ENCODE results near the gene NPFFR1.

DNA sequence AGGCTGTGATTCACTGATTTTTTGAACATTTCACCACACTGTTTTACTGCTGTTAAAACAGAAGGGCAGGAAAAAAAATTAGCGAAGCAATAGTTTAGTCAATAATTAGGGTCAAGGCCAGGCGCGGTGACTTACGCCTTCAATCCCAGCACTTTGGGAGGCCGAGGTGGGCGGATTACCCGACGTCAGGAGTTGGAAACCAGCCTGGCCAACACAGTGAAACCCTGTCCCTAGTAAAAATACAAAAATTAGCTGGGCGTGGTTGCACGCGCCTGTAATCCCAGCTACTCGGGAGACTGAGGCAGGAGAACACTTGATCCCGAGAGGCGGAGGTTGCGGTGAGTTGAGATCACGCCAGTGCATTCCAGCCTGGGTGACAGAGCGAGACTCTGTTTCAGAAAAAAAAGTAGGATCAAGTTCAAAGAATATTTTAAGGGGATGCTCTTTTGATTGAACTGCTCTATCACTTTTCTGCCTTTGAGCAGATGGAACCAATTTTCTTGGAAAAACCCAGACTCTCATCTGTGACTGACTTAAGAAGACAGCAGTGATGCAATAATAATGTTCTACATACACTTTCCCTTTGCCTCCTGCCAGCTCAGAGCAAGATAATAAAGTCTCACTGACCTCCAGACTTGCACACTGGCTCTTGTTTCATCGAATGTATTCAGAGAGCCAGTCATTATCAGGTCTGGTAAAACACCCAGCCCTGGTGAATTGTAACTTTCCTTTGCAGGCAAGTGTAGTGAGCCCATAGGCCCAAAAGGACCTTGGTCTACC, 48.9 kb downstream of the NPFFR1 start:
- TF ChIP-seq YY1 (IDR thresholded peaks at IDR 0.05; ENCODE audit: low read depth, low read length) (no peak), RCOR1 (conservative IDR thresholded peaks at IDR 0.05; ENCODE audit: low read depth, low read length) (no peak), CBX5 (IDR thresholded peaks at IDR 0.05; ENCODE audit: low read depth) (no peak), ZNF622 (IDR thresholded peaks at IDR 0.05) (no peak), POLR2A (IDR thresholded peaks at IDR 0.05; ENCODE audit: low read depth, low read length) (no peak), EZH2 (IDR thresholded peaks at IDR 0.05; ENCODE audit: borderline replicate concordance, control insufficient read depth, low read depth, low read length) (no peak)
- TF ChIP-seq, protein P1, sequence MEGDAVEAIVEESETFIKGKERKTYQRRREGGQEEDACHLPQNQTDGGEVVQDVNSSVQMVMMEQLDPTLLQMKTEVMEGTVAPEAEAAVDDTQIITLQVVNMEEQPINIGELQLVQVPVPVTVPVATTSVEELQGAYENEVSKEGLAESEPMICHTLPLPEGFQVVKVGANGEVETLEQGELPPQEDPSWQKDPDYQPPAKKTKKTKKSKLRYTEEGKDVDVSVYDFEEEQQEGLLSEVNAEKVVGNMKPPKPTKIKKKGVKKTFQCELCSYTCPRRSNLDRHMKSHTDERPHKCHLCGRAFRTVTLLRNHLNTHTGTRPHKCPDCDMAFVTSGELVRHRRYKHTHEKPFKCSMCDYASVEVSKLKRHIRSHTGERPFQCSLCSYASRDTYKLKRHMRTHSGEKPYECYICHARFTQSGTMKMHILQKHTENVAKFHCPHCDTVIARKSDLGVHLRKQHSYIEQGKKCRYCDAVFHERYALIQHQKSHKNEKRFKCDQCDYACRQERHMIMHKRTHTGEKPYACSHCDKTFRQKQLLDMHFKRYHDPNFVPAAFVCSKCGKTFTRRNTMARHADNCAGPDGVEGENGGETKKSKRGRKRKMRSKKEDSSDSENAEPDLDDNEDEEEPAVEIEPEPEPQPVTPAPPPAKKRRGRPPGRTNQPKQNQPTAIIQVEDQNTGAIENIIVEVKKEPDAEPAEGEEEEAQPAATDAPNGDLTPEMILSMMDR (IDR thresholded peaks at IDR 0.05 in 2 of 3, conservative IDR thresholded peaks at IDR 0.05 in 1 of 3; ENCODE audit: control insufficient read depth in 2 of 3, extremely low read depth in 1 of 3, insufficient read depth in 1 of 3, low read depth in 3 of 3, low read length in 3 of 3), result no peak
- TF ChIP-seq, protein P2, sequence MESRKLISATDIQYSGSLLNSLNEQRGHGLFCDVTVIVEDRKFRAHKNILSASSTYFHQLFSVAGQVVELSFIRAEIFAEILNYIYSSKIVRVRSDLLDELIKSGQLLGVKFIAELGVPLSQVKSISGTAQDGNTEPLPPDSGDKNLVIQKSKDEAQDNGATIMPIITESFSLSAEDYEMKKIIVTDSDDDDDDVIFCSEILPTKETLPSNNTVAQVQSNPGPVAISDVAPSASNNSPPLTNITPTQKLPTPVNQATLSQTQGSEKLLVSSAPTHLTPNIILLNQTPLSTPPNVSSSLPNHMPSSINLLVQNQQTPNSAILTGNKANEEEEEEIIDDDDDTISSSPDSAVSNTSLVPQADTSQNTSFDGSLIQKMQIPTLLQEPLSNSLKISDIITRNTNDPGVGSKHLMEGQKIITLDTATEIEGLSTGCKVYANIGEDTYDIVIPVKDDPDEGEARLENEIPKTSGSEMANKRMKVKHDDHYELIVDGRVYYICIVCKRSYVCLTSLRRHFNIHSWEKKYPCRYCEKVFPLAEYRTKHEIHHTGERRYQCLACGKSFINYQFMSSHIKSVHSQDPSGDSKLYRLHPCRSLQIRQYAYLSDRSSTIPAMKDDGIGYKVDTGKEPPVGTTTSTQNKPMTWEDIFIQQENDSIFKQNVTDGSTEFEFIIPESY (IDR thresholded peaks at IDR 0.05), result no peak
- TF ChIP-seq, protein P3, sequence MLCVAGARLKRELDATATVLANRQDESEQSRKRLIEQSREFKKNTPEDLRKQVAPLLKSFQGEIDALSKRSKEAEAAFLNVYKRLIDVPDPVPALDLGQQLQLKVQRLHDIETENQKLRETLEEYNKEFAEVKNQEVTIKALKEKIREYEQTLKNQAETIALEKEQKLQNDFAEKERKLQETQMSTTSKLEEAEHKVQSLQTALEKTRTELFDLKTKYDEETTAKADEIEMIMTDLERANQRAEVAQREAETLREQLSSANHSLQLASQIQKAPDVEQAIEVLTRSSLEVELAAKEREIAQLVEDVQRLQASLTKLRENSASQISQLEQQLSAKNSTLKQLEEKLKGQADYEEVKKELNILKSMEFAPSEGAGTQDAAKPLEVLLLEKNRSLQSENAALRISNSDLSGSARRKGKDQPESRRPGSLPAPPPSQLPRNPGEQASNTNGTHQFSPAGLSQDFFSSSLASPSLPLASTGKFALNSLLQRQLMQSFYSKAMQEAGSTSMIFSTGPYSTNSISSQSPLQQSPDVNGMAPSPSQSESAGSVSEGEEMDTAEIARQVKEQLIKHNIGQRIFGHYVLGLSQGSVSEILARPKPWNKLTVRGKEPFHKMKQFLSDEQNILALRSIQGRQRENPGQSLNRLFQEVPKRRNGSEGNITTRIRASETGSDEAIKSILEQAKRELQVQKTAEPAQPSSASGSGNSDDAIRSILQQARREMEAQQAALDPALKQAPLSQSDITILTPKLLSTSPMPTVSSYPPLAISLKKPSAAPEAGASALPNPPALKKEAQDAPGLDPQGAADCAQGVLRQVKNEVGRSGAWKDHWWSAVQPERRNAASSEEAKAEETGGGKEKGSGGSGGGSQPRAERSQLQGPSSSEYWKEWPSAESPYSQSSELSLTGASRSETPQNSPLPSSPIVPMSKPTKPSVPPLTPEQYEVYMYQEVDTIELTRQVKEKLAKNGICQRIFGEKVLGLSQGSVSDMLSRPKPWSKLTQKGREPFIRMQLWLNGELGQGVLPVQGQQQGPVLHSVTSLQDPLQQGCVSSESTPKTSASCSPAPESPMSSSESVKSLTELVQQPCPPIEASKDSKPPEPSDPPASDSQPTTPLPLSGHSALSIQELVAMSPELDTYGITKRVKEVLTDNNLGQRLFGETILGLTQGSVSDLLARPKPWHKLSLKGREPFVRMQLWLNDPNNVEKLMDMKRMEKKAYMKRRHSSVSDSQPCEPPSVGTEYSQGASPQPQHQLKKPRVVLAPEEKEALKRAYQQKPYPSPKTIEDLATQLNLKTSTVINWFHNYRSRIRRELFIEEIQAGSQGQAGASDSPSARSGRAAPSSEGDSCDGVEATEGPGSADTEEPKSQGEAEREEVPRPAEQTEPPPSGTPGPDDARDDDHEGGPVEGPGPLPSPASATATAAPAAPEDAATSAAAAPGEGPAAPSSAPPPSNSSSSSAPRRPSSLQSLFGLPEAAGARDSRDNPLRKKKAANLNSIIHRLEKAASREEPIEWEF (IDR thresholded peaks at IDR 0.05; ENCODE audit: insufficient replicate concordance, low read depth, low read length), result no peak
